HepG2 (cell line): ENCODE measurements around the gene TEAD3. TPM values are rescaled to one million over a fixed set of nuclear protein-coding genes. Genes with fewer than 3 reads are reported as not detected.

Experiments
- ELF1 ChIP-seq: sonication (generic); formaldehyde crosslinking; IDR thresholded peaks from 2 replicates; pipeline ENCODE4 v1.4.0; 2020; ENCODE audit warnings: missing genetic modification reagents
- FOSL2 ChIP-seq: sonication (generic); formaldehyde crosslinking; IDR thresholded peaks from 2 replicates; pipeline ENCODE4 v1.4.0; 2020; ENCODE audit warnings: missing genetic modification reagents
- KAT7 ChIP-seq: IDR thresholded peaks from 2 replicates; pipeline ENCODE4 v1.6.1; 2018; ENCODE audit warnings: borderline replicate concordance, missing compliant biosample characterization
- MBNL3 ChIP-seq: fragments of 250-450 bp; sonication (Bioruptor Pico); conservative IDR thresholded peaks from 2 replicates; pipeline ENCODE4 v1.8.0; 2022; ENCODE audit warnings: mild to moderate bottlenecking, inconsistent platforms
- MED1 ChIP-seq: sonication (generic); formaldehyde crosslinking; IDR thresholded peaks from 2 replicates; pipeline ENCODE4 v1.4.0; 2020; ENCODE audit warnings: missing genetic modification reagents
- RBAK ChIP-seq: sonication (generic); formaldehyde crosslinking; IDR thresholded peaks from 2 replicates; pipeline ENCODE4 v1.5.1; 2020; ENCODE audit warnings: mild to moderate bottlenecking, missing genetic modification reagents
- RFX5 ChIP-seq: IDR thresholded peaks from 2 replicates; pipeline ENCODE4 v1.6.1; 2011; ENCODE audit warnings: low read depth, low read length, improper control_type of control experiment
- RNF2 ChIP-seq: fragments of 450-650 bp; conservative IDR thresholded peaks from 2 replicates; pipeline ENCODE4 v1.6.1; 2016; ENCODE audit warnings: low read depth
- RORA ChIP-seq: sonication (generic); formaldehyde crosslinking; IDR thresholded peaks from 2 replicates; pipeline ENCODE4 v1.5.0; 2020; ENCODE audit warnings: mild to moderate bottlenecking, missing genetic modification reagents, moderate library complexity
- SMAD3 ChIP-seq: sonication (generic); formaldehyde crosslinking; IDR thresholded peaks from 2 replicates; pipeline ENCODE4 v1.4.0; 2020; ENCODE audit warnings: missing genetic modification reagents
- SP2 ChIP-seq: sonication (generic); formaldehyde crosslinking; IDR thresholded peaks from 2 replicates; pipeline ENCODE4 v1.5.1; 2020; ENCODE audit warnings: mild to moderate bottlenecking, missing genetic modification reagents
- TOE1 ChIP-seq: sonication (generic); formaldehyde crosslinking; IDR thresholded peaks from 2 replicates; pipeline ENCODE4 v1.4.0; 2020; ENCODE audit warnings: mild to moderate bottlenecking, missing genetic modification reagents
- ZKSCAN8 ChIP-seq: IDR thresholded peaks from 2 replicates; pipeline ENCODE4 v1.6.1; 2016; ENCODE audit warnings: borderline replicate concordance, missing genetic modification reagents, missing compliant biosample characterization
- ZNF136 ChIP-seq: sonication (generic); formaldehyde crosslinking; IDR thresholded peaks from 2 replicates; pipeline ENCODE4 v1.8.1; 2022; ENCODE audit warnings: low read depth, mild to moderate bottlenecking, moderate library complexity, missing genetic modification reagents
- ZNF468 ChIP-seq: sonication (generic); formaldehyde crosslinking; IDR thresholded peaks from 2 replicates; pipeline ENCODE4 v1.8.0; 2022; ENCODE audit warnings: mild to moderate bottlenecking, moderate library complexity, missing genetic modification reagents
- polyA plus RNA-seq, 8 experiments: library from polyadenylated mRNA; depleted of rRNA in 3 of 8; stranded (reverse) in 7 of 8; unstranded in 1 of 8; fragments of >200 nt; fragmentation: Illumina TruSeq in 4 of 8; extraction: Trizol in 4 of 8; gene quantifications; 2 replicates each; pipeline versions ENCODE4 v1.2.1 to v1.2.3, GENCODE V29; 2011 to 2016; ENCODE audit warnings: low read depth in 4 of 8, missing spikeins in 1 of 8, mixed read lengths in 1 of 8; ENCODE audit not compliant: insufficient read depth in 1 of 8
- total RNA-seq, 5 experiments: library from RNA; depleted of rRNA; stranded (reverse); fragments of >200 nt; fragmentation: Illumina TruSeq; extraction: Trizol; gene quantifications; 2 replicates each; pipeline ENCODE4 v1.2.3, GENCODE V29; 2016; ENCODE audit warnings: low read depth in 1 of 5
- TF ChIP-seq, protein P1 (sequence below): sonication (generic); formaldehyde crosslinking; IDR thresholded peaks from 2 replicates; pipeline ENCODE4 v1.4.0; 2020; ENCODE audit warnings: missing genetic modification reagents, mild to moderate bottlenecking, borderline replicate concordance
- TF ChIP-seq, protein P2 (sequence below): sonication (generic); formaldehyde crosslinking; conservative IDR thresholded peaks from 2 replicates; pipeline ENCODE4 v1.4.0; 2020; ENCODE audit warnings: missing genetic modification reagents
- TF ChIP-seq, protein P3 (sequence below): sonication (generic); formaldehyde crosslinking; IDR thresholded peaks from 2 replicates; pipeline ENCODE4 v1.5.0; 2020; ENCODE audit warnings: missing genetic modification reagents, mild to moderate bottlenecking, borderline replicate concordance
- TF ChIP-seq, protein P4 (sequence below): IDR thresholded peaks from 2 replicates; pipeline ENCODE4 v1.6.1; 2016; ENCODE audit warnings: missing biosample characterization, missing genetic modification reagents, low read depth
- TF ChIP-seq, protein P5 (sequence below): sonication (generic); formaldehyde crosslinking; IDR thresholded peaks from 2 replicates; pipeline ENCODE4 v1.4.0; 2020; ENCODE audit warnings: mild to moderate bottlenecking, missing genetic modification reagents

The TEAD3 gene
- total and polyA plus RNA-seq, 2 of the 13 experiments (the other 11 are each of a cell fraction or from before 2014, with no cell fraction given): 15.1 to 16.5 TPM

DNA sequence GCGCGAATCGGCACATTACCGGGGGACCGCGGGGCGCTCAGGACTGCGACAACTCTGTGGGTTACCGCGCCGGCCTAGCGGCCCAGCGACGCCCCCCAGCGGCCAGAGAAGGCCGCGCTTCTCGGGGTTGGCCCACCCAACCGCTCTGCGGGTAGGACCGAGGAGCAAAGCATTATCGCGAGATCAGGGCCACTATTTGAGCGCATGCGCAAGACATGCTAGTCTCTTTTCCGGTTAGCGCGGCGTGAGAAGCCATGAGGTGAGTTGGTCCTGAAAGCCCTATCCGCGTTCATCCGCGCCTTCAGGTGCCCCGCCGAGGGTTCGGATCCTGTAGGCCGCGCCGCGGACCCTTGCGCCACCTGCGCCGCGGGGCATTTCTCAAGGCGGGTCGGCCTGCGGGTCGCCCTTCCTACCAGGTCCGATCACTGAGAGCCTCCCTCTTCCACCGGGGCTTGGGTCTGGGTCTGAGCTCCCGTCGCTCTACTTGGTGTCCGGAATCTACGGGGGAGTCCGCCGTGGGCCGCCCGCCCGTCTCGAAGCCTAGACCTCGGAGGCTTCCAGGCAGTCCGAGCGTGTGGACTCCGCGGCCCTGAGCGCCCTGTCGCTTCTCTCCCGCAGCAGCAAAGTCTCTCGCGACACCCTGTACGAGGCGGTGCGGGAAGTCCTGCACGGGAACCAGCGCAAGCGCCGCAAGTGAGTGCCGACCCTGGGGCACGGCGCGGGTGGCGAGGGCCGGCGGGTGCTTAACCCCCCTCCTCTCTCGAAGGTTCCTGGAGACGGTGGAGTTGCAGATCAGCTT, 28.5 kb downstream of the TEAD3 start, which contains the start of gene RPL10A (continued):
- TF ChIP-seq, protein P1, sequence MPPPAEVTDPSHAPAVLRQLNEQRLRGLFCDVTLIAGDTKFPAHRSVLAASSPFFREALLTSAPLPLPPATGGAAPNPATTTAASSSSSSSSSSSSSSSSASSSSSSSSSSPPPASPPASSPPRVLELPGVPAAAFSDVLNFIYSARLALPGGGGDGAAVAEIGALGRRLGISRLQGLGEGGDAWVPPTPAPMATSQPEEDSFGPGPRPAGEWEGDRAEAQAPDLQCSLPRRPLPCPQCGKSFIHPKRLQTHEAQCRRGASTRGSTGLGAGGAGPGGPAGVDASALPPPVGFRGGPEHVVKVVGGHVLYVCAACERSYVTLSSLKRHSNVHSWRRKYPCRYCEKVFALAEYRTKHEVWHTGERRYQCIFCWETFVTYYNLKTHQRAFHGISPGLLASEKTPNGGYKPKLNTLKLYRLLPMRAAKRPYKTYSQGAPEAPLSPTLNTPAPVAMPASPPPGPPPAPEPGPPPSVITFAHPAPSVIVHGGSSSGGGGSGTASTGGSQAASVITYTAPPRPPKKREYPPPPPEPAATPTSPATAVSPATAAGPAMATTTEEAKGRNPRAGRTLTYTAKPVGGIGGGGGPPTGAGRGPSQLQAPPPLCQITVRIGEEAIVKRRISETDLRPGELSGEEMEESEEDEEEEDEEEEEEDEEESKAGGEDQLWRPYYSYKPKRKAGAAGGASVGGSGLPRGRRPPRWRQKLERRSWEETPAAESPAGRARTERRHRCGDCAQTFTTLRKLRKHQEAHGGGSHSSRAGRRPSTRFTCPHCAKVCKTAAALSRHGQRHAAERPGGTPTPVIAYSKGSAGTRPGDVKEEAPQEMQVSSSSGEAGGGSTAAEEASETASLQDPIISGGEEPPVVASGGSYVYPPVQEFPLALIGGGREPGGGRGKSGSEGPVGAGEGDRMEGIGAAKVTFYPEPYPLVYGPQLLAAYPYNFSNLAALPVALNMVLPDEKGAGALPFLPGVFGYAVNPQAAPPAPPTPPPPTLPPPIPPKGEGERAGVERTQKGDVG (CRISPR knock-in tag): peak; percentile 88; the same call in 1 of the 2 replicates
- TF ChIP-seq, protein P2, sequence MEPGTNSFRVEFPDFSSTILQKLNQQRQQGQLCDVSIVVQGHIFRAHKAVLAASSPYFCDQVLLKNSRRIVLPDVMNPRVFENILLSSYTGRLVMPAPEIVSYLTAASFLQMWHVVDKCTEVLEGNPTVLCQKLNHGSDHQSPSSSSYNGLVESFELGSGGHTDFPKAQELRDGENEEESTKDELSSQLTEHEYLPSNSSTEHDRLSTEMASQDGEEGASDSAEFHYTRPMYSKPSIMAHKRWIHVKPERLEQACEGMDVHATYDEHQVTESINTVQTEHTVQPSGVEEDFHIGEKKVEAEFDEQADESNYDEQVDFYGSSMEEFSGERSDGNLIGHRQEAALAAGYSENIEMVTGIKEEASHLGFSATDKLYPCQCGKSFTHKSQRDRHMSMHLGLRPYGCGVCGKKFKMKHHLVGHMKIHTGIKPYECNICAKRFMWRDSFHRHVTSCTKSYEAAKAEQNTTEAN (CRISPR knock-in tag): peak; percentile 88; the same call in 1 of the 2 replicates
- peak; percentile 94 for TF ChIP-seq ELF1
- peak; percentile 91; the same call in 1 of the 2 replicates for TF ChIP-seq RNF2
- TF ChIP-seq, protein P3, sequence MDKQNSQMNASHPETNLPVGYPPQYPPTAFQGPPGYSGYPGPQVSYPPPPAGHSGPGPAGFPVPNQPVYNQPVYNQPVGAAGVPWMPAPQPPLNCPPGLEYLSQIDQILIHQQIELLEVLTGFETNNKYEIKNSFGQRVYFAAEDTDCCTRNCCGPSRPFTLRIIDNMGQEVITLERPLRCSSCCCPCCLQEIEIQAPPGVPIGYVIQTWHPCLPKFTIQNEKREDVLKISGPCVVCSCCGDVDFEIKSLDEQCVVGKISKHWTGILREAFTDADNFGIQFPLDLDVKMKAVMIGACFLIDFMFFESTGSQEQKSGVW: peak; percentile 88; the same call in 1 of the 2 replicates
- TF ChIP-seq ZKSCAN8 (CRISPR knock-in tag): peak; percentile 84; the same call in 1 of the 2 replicates
- peak; percentile 89; the same call in 1 of the 2 replicates for TF ChIP-seq RORA (CRISPR knock-in tag)
- TF ChIP-seq ZNF468 (CRISPR knock-in tag): 0 out of 2 replicates have a peak, but pooled peaks have one; percentile 60
- TF ChIP-seq MBNL3: no peak
- TF ChIP-seq FOSL2 (CRISPR knock-in tag): peak; percentile 60
- peak; percentile 81; the same call in 1 of the 2 replicates for TF ChIP-seq TOE1 (CRISPR knock-in tag)
- TF ChIP-seq, protein P4, sequence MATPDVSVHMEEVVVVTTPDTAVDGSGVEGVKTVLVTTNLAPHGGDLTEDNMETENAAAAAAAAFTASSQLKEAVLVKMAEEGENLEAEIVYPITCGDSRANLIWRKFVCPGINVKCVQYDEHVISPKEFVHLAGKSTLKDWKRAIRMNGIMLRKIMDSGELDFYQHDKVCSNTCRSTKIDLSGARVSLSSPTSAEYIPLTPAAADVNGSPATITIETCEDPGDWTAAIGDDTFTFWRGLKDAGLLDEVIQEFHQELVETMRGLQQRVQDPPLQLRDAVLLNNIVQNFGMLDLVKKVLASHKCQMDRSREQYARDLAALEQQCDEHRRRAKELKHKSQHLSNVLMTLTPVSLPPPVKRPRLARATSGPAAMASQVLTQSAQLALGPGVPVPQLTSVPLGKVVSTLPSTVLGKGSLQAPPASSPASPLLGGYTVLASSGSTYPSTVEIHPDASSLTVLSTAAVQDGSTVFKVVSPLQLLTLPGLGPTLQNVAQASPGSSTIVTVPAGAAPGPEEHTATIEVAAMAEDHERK (CRISPR knock-in tag): 0 out of 2 replicates have a peak, but pooled peaks have one; percentile 18
- no peak for TF ChIP-seq RFX5
- TF ChIP-seq KAT7 (CRISPR knock-in tag): peak; percentile 82
- TF ChIP-seq ZNF136: no peak
- TF ChIP-seq, protein P5, sequence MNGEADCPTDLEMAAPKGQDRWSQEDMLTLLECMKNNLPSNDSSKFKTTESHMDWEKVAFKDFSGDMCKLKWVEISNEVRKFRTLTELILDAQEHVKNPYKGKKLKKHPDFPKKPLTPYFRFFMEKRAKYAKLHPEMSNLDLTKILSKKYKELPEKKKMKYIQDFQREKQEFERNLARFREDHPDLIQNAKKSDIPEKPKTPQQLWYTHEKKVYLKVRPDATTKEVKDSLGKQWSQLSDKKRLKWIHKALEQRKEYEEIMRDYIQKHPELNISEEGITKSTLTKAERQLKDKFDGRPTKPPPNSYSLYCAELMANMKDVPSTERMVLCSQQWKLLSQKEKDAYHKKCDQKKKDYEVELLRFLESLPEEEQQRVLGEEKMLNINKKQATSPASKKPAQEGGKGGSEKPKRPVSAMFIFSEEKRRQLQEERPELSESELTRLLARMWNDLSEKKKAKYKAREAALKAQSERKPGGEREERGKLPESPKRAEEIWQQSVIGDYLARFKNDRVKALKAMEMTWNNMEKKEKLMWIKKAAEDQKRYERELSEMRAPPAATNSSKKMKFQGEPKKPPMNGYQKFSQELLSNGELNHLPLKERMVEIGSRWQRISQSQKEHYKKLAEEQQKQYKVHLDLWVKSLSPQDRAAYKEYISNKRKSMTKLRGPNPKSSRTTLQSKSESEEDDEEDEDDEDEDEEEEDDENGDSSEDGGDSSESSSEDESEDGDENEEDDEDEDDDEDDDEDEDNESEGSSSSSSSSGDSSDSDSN (CRISPR knock-in tag): peak; percentile 96
- peak; percentile 47 for TF ChIP-seq SP2 (CRISPR knock-in tag)
- 0 out of 2 replicates have a peak, but pooled peaks have one; percentile 40 for TF ChIP-seq RBAK
- TF ChIP-seq SMAD3 (CRISPR knock-in tag): peak; percentile 92
- TF ChIP-seq MED1 (CRISPR knock-in tag): peak; percentile 84
